Stimulated activated CD8-positive, alpha-beta memory T cell treated with anti-CD3 and anti-CD28 coated beads, Interleukin-12 subunit alpha, Interleukin-12 subunit beta, amount 100 ng/mL, for 4 hours (primary cell): ENCODE measurements around the gene OR10G4.
"Not testable (repeated sequence)": the region's sequence is repeated elsewhere in the genome, so short reads cannot be mapped to it uniquely, and the experiment has no call there.

Experiments
- DNase-seq: peaks from one replicate; pipeline ENCODE4 v3.0.0-alpha.2; 2020; ENCODE audit warnings: low read depth

The OR10G4 gene

GRCh38 chr11:124012697-124013096 is at the start of gene OR10G4:
Gene OR10G4, plus strand, starts transcription at chr11:124012997. Its CDS starts 2,578 bp downstream, at chr11:124015575.
- no peak for DNase-seq

- no peak for DNase-seq
These were observed 39.0 kb upstream of the OR10G4 start for GRCh38 chr11:123973816-123974215.

GRCh38 chr11:123976770-123977560 is 35.8 kb upstream of the OR10G4 start:
- DNase-seq = no peak

GRCh38 chr11:123977731-123978347 is 35.0 kb upstream of the OR10G4 start, which contains the start of gene OR10S1:
Gene OR10S1, minus strand, starts transcription at chr11:123977781. Its CDS starts 117 bp downstream, at chr11:123977664.
- no peak for DNase-seq

GRCh38 chr11:123979311-123979710 is 33.5 kb upstream of the OR10G4 start:
- no peak for DNase-seq

- DNase-seq = no peak
These were observed 17.7 kb upstream of the OR10G4 start, which contains the start of gene OR10G6 for GRCh38 chr11:123995119-123995518. Gene OR10G6, minus strand, starts transcription at chr11:123995161. Its CDS starts 0 bp downstream, at chr11:123995161.

- not testable (repeated sequence) for DNase-seq
These were observed 3.0 kb downstream of the OR10G4 start for GRCh38 chr11:124015837-124016236.

GRCh38 chr11:124026498-124026897 is 13.7 kb downstream of the OR10G4 start, which contains the start of gene OR10G8:
Gene OR10G8, plus strand, starts transcription at chr11:124026798. Its CDS starts 2,825 bp downstream, at chr11:124029623.
- no peak for DNase-seq

GRCh38 chr11:124036666-124037065 is 23.9 kb downstream of the OR10G4 start:
- DNase-seq = no peak

- DNase-seq = no peak
These were observed 26.8 kb downstream of the OR10G4 start for GRCh38 chr11:124039557-124039956.

GRCh38 chr11:124041254-124041653 is 28.5 kb downstream of the OR10G4 start, which contains the start of gene OR10G7:
Gene OR10G7, minus strand, starts transcription at chr11:124041325. Its CDS starts 2,324 bp downstream, at chr11:124039001.
- DNase-seq = no peak

- DNase-seq = no peak
These were observed 30.6 kb downstream of the OR10G4 start for GRCh38 chr11:124043420-124043819.

- no peak for DNase-seq
These were observed 38.0 kb downstream of the OR10G4 start for GRCh38 chr11:124050748-124051147.

GRCh38 chr11:124052966-124053365 is 40.2 kb downstream of the OR10G4 start:
- no peak for DNase-seq
